GM21515 (cell line): ENCODE data around the gene STRN.
"Not testable (repeated sequence)": the region's sequence is repeated elsewhere in the genome, so short reads cannot be mapped to it uniquely, and the experiment has no call there.

Experiments
- ATAC-seq: cut with Tn5 transposase; IDR thresholded peaks from one replicate; pipeline ENCODE4 v1.9.1; 2021; ENCODE audit not compliant: unreplicated experiment

Gene STRN, protein sequence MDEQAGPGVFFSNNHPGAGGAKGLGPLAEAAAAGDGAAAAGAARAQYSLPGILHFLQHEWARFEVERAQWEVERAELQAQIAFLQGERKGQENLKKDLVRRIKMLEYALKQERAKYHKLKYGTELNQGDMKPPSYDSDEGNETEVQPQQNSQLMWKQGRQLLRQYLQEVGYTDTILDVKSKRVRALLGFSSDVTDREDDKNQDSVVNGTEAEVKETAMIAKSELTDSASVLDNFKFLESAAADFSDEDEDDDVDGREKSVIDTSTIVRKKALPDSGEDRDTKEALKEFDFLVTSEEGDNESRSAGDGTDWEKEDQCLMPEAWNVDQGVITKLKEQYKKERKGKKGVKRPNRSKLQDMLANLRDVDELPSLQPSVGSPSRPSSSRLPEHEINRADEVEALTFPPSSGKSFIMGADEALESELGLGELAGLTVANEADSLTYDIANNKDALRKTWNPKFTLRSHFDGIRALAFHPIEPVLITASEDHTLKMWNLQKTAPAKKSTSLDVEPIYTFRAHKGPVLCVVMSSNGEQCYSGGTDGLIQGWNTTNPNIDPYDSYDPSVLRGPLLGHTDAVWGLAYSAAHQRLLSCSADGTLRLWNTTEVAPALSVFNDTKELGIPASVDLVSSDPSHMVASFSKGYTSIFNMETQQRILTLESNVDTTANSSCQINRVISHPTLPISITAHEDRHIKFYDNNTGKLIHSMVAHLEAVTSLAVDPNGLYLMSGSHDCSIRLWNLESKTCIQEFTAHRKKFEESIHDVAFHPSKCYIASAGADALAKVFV

DNA sequence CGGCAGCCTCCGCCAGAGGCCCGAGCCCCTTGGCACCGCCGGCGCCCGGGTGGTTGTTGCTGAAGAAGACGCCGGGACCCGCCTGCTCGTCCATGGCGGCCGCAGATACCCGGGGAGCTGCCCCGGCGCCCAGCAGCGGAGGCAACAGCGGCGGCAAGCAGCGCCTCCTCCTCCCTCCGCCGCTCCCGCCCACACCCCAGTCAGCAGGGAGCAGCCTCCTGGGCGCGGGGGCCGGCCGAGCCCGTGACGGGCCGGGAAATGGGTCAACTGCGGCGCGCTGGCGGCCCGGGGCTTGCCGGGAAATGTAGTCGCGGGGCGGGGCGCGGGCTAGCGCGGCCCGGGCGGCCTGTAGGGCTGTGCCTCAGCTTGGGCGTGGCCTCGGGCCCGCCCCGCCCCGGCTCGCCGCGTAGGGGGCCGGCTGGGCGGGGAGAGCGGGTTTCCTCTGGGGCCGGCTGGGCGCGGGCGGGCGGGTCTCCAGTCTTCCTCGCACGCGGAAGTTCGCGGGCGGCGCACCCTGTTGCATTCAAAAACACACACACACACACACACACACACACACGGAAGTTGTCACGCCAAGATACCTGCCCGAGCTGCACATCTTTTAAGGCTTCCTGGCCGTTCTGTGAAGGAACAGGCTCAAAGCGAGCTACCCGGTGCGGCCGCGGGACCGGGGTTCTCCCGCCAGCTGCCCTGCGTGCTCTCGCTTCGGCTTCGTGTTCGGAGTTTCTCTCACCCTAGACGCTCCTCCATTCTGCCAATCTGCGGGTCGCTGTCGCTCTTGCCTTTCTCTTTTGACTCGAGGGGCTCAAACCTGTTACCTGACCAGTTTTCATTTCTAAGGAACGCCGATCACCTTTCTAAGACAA lies at the start of gene STRN:
STRN (minus strand) TSS at position 167 of the 866 bp plus-strand sequence; CDS start at position 94, 73 bp downstream.
- ATAC-seq, result peak; percentile 96

DNA sequence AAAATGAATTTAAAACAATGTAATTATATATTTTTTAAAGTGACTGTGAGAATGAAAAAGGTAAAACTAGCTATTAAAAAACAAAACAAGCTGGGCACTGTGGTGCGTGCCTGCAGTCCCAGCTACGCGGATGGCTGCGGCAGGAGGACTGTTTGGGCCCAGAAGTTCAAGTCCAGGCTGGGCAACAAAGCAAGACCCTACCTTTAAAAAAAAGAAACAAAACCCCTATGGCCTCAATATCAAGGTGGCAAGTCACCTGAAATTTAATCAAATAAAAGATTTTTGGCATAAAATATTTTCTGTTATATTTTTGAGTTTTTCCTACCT lies 46.9 kb upstream of the STRN start:
- ATAC-seq, result peak; percentile 17

DNA sequence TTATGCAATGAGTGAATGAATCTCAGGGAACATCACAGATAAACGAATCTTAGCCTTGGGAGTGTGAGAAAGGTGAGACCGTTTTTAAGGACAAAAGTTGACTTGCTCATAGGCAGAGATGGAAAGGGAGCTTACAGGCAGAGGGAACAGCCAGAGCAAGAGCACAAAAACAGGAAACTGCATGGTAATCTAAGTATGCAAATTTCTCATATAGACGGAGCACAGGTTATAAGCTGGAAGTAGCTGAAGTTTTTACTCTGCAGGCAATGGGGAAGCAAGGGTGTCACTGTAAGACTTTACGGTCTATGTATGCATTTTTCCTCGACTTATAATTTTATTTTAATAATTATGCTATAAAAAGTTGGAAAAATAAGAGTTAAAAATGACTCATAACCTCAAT lies 44.8 kb upstream of the STRN start:
- peak; percentile 54 for ATAC-seq

DNA sequence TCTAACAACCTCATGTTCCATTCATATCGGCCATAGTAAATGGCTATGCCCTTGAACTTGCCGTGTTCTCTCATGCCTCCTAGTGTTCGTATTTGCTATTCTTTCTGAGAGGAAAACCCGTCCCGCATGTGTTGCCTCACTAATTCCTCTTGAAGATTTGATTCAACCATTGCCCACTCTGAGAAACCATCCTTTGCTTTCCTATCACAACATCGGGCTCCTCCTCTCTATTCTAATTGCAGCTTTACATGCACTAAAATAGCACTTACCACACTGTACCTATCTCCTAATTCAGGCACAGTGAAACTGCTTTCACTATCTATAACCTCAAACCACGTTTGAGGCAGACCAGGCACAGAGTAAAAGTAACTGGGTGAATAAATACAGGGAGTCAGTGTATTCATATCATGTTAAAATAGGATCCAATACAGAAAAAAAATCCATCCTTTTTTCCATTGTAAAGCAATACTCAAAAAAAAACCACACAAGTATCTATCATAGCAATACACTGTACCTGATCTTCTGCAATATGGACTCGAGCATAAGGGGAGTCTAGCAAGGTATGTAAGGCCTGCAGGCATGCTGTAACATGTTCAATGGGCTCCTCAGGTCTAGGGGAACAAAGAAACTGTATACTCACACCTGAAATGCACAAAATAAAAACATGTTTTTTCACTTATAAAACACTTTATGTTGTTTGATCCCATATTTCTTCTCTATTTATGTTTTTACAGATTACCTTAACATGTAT lies 39.0 kb upstream of the STRN start:
- peak; percentile 99 for ATAC-seq

DNA sequence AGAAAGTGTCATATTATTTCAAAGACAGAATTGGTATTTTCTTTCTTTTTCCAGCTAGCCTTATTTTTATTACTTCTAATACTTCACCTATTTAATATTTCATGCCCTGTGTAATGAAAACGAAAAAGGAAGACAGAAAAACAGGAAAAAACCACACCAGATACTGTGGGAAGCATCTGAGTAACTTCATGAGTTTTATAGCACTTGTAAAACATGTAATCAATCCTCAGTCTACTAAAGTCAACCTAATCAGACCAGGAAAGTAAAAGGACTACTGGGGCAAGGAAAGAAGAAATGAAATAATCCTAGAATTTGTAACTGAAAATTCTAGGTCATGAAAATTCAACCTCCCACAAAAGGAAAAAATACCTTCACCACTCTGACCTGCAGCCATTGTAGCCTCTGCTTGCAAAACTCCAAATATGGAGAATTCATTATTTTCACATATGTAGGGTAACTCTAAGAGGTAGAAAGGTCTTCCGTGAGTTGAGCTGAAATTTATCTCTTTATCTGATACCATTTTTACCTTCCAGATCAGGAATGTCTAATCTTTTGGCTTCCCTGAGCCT lies 34.7 kb upstream of the STRN start:
- no peak for ATAC-seq

DNA sequence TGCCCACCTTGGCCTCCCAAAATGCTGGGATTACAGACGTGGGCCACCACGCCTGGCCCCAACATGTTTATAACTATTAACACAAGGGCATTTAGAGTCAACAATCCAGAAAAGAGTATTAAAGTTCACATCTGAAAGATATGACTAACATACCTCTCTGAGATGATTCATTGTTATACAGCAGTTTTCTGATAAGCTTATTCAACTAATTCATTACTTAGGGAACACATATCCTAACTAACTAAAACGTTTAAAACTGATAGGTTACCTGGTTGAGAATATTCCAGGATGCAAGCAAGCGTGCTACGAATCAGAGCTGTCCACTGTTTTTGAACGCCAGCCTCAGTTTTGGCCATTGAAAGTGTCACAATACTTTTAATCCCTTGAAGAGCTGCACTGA lies 34.0 kb upstream of the STRN start:
- no peak for ATAC-seq

DNA sequence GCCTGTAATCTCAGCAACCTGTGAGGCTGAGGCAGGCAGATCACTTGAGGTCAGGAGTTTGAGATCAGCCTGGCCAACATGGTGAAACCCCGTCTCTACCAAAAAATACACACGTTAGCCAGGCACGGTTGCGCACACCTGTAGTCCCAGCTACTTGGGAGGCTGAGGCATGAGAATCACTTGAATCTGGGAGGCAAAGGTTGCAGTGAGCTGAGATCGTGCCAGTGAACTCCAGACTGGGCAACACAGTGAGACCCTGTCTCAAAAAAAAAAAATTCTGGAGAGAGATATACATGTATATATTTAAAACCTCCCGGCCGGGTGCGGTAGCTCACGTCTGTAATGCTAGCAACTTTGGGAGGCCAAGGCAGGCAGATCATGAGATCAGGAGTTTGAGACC lies 33.1 kb upstream of the STRN start:
- ATAC-seq, result not testable (repeated sequence)

DNA sequence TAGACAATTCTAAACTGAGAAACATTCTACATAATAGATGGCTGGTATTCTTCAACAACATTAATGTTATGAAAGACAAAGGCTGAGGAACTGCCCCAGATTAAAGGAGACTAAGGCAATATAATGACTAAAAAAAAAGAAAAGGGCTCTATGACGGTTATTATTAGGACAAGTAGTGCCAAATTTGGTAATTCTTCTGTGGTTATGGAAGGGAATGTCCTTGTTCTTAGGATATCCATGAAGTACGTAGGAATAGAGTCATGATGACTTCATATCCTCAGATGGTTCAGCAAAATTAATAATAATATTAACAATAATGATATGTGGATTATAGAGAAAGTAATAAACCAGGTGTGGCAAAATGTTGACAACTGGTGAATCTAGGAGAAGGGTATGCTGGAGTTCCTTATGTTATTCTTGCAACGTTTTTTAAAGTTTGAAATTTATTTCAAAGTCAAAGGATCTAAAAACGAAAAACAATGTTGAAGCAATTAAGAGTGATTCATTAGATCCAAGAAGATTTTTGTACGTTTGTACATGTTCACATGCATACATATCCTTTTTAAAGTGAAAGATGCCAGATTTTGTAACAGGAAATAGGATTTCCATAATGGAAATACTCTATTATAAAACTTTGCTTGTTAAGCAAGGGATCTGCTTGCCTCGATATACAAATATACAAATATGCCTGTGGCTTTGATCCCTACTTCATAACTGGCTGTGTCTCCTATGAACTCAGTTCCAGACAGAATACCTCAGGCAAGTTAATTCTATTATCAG lies 27.7 kb upstream of the STRN start:
- no peak for ATAC-seq

DNA sequence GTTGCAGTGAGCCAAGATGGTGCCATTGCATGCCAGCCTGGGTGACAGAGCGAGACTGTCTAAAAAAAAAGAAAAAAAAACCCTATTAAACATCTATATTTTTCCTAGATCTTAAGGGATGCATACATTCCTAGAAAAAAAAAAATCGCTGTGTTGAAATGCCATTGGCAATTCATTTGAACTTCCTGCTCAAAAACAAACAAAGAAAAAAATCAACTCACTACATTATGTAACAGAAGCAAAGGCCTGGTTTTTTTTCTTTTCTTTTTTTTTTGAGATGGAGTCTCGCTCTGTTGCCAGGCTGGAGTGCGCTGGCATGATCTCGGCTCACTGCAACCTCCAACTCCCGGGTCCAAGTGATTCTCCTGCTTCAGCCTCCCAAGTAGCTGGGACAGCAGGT lies 21.7 kb upstream of the STRN start:
- ATAC-seq, result no peak

DNA sequence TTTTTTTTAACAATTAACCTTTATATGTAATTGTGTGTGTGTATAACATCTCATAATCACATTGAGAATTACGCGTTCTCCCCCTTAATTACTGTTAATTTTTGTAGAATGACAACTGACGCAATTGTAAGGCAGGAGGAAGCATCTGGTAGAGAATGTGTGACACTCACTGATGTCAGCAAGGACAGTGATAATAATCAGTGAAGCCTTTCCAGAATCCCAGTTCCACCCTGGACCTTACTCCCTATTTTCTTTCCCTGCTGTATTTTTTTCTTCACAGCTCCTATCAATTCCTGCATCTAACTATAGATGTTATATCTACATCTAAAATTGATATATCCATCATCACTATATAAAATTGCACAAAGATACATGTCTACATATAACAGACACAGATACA lies 16.1 kb upstream of the STRN start:
- no peak for ATAC-seq

DNA sequence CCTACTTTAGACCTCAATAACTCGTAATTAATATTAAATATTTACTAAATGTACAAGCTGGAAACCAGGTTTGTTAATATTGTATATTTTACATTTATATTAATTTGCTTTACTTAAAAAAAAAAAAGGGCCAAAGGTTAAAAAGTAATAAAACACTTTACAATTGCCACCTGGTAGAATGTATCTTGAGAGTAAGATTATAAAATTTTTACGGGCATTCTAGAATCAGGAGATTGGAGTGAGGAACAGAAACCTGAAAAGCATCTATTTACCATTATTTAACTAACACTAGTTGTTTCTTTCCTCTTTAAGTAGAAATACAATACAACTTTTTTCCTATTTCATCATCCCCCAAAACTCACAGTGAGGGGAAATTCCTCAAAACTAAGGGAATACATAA lies 15.6 kb upstream of the STRN start:
- no peak for ATAC-seq

DNA sequence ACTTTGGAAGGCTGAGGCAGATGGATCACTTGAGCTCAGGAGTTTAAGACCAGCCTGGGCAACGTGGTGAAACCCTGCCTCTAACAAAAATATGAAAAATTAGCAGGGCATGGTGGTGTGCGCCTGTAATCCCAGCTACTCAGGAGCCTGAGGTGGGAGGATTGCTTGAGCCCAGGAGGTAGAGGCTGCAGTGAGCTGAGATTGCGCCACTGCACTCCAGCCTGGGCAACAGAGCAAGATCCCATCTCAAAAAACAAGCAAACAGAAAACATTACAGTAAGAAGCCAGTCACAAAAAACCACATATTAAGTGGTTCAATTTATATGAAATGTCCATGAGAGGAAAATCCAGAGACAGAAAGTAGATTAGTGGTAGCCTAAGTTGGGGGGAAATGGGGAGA lies 12.7 kb upstream of the STRN start:
- not testable (repeated sequence) for ATAC-seq

DNA sequence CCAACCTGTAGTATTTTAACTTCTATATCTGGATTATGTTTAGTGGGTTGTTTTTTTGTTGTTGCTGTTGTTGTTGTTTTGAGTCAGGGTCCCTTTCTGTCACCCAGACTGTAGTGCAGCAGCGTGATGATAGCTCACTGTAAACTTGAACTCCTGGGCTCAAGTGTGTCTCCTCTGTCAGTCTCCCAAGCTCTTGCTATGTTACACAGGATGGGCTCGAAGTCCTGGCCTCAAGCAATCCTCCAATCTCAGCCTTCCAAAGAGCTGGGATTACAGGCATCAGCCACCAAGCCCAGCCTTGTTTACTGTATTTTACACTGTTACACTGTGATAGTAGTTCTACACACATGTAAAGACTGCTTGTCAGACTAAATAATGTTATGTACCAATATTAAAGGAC lies 9.7 kb upstream of the STRN start:
- ATAC-seq, result no peak

DNA sequence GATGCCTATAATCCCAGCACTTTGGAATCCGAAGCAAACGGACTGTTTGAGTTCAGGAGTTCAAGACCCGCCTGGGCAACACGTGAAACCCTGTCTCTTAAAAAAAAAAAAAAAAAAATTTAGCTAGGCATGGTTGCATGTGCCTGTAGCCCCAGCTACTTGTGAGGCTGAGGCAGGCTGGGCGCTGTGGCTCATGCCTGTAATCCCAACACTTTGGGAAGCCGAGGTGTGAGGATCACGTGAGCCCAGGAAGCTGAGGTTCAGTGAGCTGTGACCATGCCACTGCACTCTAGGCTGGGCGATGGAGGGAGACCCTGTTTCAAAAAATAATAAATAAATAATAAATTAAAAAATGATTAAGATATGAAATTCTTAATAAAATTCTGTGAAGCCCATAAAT lies 9.0 kb upstream of the STRN start:
- ATAC-seq, result no peak

DNA sequence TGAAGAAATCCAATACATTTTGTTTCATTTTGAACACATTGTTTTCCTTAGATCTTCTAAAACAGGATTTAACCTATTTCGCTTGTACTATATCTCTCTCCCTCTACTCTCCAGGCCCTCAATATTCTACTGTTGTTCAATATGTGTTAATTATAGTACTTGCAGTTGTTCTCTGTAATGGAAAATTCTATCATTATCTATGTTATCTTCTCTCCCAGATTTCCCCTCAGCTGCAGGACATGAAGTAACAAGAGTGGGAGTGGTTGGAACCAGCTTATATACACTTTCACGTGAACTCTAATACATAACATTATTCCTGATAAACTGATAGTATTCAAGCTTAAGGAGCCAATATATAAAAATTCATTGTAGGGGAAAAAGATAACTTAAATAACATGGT lies 7.0 kb upstream of the STRN start:
- ATAC-seq, result no peak

DNA sequence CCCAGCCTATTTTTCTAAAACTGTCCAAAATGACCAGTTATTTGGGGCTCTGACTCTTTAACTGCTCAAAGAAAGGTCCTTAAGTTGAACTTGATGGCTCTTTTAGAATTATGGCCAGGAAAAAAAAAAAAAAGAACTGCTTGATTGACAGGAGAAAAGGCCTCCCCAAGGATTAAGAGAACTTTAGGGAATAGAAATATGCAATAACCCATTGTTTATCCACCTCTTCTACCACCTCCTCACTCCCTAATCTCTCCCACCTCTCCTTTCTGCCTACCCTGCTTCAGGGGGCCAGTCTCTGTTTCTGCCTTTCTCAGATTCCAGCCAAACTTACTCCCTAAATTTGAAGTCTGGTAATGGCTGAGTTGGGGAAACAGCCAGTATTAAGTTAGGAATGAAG lies 5.7 kb upstream of the STRN start:
- ATAC-seq, result no peak

DNA sequence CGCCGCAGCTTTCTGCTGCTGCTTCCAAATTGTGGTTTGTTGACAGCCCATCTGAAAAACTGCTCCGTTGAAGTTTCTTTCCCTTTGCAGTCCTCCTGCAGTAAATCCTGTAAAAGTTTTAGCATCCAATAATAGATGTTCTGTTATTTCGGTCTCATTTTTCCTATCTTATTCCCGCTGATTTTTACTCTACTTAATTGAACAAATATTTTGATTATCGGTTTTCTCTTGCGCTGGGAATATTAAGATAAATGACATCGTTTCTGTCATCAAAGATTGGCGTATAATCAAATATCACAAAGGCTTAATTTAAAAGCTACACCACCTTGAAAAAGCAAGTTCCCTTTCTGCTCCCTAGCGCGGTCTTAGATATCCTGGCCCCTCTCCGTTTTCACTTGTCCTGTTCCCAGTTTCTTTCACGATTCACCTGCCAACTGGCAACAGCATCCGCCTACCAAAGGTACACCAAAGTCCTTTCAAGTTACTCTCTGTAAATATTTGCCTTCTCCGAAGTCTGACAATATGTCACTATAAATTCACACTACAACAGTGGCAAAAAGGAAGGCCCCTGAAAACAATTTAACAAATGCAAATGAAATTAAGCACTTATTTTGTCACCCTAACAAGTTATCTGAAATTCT lies 1.0 kb upstream of the STRN start:
- ATAC-seq, result no peak

DNA sequence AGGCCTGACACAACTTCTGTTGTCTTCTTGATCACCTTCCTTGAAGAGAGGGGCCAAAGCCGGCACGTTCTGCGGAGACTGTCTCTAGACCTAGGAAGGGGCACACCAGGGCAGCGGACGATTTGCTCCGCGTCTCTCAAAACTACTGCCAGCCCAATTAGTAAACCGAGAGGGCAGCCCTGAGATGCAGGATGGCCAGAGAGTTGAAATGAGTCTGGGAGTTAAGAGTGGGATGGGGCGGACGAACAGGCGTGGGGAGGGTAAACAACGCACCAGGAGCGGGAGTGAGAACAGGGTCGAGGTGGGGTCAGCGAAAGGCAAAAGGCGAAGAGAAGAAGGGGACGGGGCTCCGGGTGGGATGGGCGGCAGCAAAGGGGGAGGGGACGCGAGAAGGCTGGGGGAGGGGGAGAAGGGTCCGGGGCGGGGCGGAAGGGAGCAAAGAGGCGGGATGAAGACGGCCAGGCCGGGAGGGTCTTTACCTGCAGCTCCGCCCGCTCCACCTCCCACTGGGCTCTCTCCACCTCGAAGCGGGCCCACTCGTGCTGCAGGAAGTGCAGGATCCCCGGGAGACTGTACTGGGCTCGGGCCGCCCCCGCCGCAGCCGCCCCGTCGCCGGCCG lies 476 bp downstream of the STRN start:
- ATAC-seq, result peak; percentile 29

DNA sequence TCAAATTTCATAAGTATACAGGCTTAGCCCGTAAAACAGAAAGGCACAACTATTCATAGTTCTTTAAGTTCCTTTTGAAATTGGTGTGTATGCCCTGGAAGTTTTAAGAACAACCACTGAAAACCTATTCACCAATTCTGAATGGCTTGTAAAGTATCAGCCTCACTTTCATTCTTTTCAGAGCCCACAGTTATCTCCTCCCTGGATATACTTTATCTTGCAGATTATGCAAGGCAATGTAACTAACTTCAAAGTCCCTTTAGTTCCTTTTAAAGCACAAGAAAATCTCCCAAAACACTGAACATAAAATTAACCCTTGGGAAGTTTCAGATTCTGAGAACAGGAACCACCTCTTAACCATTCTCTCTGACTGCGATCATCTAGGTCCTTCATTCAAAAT lies 1.1 kb downstream of the STRN start:
- ATAC-seq, result no peak
